Transverse colon (tissue), 4 donors: ENCODE measurements around the gene NPLOC4. TPM values are rescaled to one million over a fixed set of nuclear protein-coding genes. Genes with fewer than 3 reads are reported as not detected.

ENCODE experiments used
- DNase-seq: peaks from one replicate; pipeline ENCODE4 v3.0.0-alpha.2; 2019
- H3K27ac ChIP-seq, 4 donors: fragments of 200-600 bp; sonication (generic); 2 replicates each; pipeline ENCODE4 v1.5.1; 2016 to 2018; ENCODE audit warnings: inconsistent platforms in 4 of 4
- H3K27me3 ChIP-seq: fragments of 200-600 bp; sonication (generic); 2 replicates; pipeline ENCODE4 v1.5.1; 2017; ENCODE audit warnings: inconsistent platforms
- H3K36me3 ChIP-seq, 4 donors: fragments of 200-600 bp; sonication (generic); 2 replicates each; pipeline ENCODE4 v1.5.1; 2017 to 2019; ENCODE audit warnings: inconsistent platforms in 4 of 4
- H3K4me1 ChIP-seq, 4 donors: fragments of 200-600 bp; sonication (generic); 2 replicates each; pipeline ENCODE4 v1.5.1; 2017 to 2020; ENCODE audit warnings: inconsistent platforms in 4 of 4
- H3K4me3 ChIP-seq, 4 donors: fragments of 200-600 bp; sonication (generic); 1 replicate in 1 of 4; 2 replicates in 3 of 4; pipeline versions ENCODE4 v1.5.1 to v1.6.1; 2017 to 2019; ENCODE audit warnings: inconsistent platforms in 4 of 4
- H3K9me3 ChIP-seq, 2 donors: fragments of 200-600 bp; sonication (generic); 2 replicates each; pipeline ENCODE4 v1.5.1; 2017 to 2019; ENCODE audit warnings: inconsistent platforms in 2 of 2
- CTCF ChIP-seq, 5 experiments: fragments of 200-600 bp in 3 of 5; fragments of 450-650 bp in 2 of 5; sonication (generic) in 3 of 5; IDR thresholded peaks; 1 replicate in 2 of 5; 2 replicates in 3 of 5; pipeline ENCODE4 v1.5.1; 2016 to 2017; ENCODE audit warnings: antibody characterized with exemption in 5 of 5, inconsistent platforms in 3 of 5, mild to moderate bottlenecking in 2 of 5, moderate library complexity in 1 of 5
- EP300 ChIP-seq: sonication (generic); formaldehyde crosslinking; IDR thresholded peaks from one replicate; pipeline ENCODE4 v1.6.1; 2017; ENCODE audit warnings: antibody characterized with exemption, low read depth
- POLR2A ChIP-seq: fragments of 450-650 bp; IDR thresholded peaks from one replicate; pipeline ENCODE4 v1.6.1; 2016; ENCODE audit warnings: antibody characterized with exemption, mild to moderate bottlenecking, moderate library complexity
- POLR2AphosphoS5 ChIP-seq, 3 donors: sonication (generic); formaldehyde crosslinking; IDR thresholded peaks; one replicate each; pipeline ENCODE4 v1.6.1; 2016; ENCODE audit warnings: antibody characterized with exemption in 3 of 3
- WGBS, 2 donors: methylation state at CpG; one replicate each; pipeline ENCODE4 v1.1.5; 2018; ENCODE audit warnings: low coverage in 1 of 2; 5-methylcytosine and 5-hydroxymethylcytosine counted together
- in situ Hi-C, 4 donors: fragments of 200-750 bp; cut with MboI; loops; one replicate each; pipeline versions ENCODE4 v1.15.0 to v1.15.1; 2017; ENCODE audit warnings: low sequenced_read_pairs in 3 of 4, low pct_ligation_motif_present in 1 of 4, low pct_unique_long_range_greater_than_20kb in 1 of 4
- intact Hi-C: fragments of 100-400 bp; cut with DNase I; formaldehyde crosslinking; loops from one replicate; pipeline ENCODE4 v1.15.1; 2023; ENCODE audit warnings: low total_unique reads
- total RNA-seq, 4 donors: library from RNA; depleted of rRNA; stranded (reverse); fragments of >200 nt; gene quantifications; one replicate each; pipeline ENCODE4 v1.1.0, GENCODE V29; 2016

The NPLOC4 gene
- total RNA-seq, 4 donors from 2014 or later: 59.9 to 323 (median 84.6) TPM

- 73 to 100% methylated on average over 1 to 4 of the region's 4 CpGs for WGBS, 2 donors
- Histone ChIP-seq H3K4me3 (no peak overlapping the region), H3K27me3 (no peaks in the 10 kb centered on the region), H3K27ac (peak overlapping the region in 1 of 4 donors; percentile 6), H3K36me3 (peaks cover 0 to 43% (median 20%) of the 10 kb centered on the region in 4 donors), H3K9me3 (no peaks in the 10 kb centered on the region), H3K4me1 (peaks cover 13 to 16% (median 15%) of the 10 kb centered on the region in 4 donors)
- TF ChIP-seq CTCF (IDR thresholded peaks at IDR 0.05) (no peak), POLR2A (no peak), EP300 (no peak), POLR2AphosphoS5 (IDR thresholded peaks at IDR 0.05) (no peak)
- no peak for DNase-seq
- in situ Hi-C loops: no loop called here
- intact Hi-C loops: loop anchor here (5.0 kb wide), 1 partner anchor 471 kb away; the partner anchor contains the start of gene RAC3
These were observed 75.4 kb downstream of the NPLOC4 start for GRCh38 chr17:81561494-81561885.

DNA sequence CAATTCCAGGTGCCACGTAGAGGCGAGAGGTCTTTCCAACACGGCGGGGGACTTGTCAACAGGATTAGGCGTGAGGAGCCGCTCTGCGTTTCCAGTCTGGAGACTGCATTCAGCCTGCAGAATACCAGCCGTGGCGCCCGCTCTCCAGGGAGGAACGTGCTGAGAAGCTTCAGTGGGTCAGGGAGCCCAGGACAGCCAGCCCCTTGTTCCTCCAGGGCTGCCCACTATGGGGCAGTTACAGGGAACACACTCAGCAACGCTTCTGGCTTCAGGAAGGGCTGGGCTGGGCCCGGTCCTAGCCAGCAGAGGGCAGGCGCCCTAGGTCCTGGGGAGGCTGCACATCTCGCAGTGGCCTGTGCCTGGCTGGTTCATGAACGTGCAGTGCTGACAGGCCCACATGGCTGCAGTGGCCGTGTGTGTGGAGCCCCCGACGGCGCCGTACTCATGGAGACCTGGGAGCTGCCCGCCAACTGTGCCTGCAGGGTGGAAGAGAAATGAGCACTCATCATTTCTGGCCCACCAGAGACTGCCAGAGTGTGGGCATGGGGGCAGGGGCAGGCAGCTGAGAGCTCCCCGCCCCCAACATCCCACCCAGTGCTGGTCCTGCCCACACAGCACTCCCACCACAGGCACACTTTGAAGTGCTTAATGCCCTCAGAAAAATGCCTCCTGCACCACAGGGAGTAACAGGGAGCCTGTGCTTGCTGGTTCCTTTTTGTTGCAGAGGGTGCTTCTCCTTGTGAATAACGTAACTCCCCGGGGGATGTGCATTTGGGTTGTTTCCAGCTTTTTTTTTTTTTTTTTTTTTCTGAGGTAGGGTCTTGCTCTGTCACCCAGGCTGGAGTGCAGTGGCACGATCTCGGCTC, 77.7 kb downstream of the NPLOC4 start:
- in situ Hi-C loops: no loop called here
- intact Hi-C loops: no loop called here
- H3K27ac ChIP-seq: no peak overlapping the region
- peaks cover 0 to 9% (median 3%) of the 10 kb centered on the region in 4 donors for H3K4me1 ChIP-seq
- 82 to 85% methylated on average over 4 to 18 of the region's 27 CpGs for WGBS, 2 donors
- no peak for DNase-seq
- H3K4me3 ChIP-seq: no peak overlapping the region
- no peak for TF ChIP-seq POLR2AphosphoS5 (IDR thresholded peaks at IDR 0.05)
- no peak for TF ChIP-seq EP300
- no peak for TF ChIP-seq CTCF (IDR thresholded peaks at IDR 0.05)
- TF ChIP-seq POLR2A: no peak
- no peaks in the 10 kb centered on the region for H3K27me3 ChIP-seq
- H3K9me3 ChIP-seq: no peaks in the 10 kb centered on the region
- H3K36me3 ChIP-seq: peaks cover 0 to 27% (median 14%) of the 10 kb centered on the region in 4 donors

GRCh38 chr17:81558115-81558468, 78.8 kb downstream of the NPLOC4 start:
- H3K4me3 ChIP-seq: no peak overlapping the region
- intact Hi-C loops (no loop called here), in situ Hi-C loops (no loop called here)
- no peak for TF ChIP-seq POLR2AphosphoS5 (IDR thresholded peaks at IDR 0.05)
- TF ChIP-seq POLR2A: no peak
- TF ChIP-seq CTCF (IDR thresholded peaks at IDR 0.05): no peak
- no peak for TF ChIP-seq EP300
- DNase-seq: no peak
- no peak overlapping the region for H3K27ac ChIP-seq
- no peaks in the 10 kb centered on the region for H3K9me3 ChIP-seq
- peaks cover 0 to 26% (median 8%) of the 10 kb centered on the region in 4 donors for H3K36me3 ChIP-seq
- WGBS, 2 donors: 85% methylated on average over 5 of the region's 12 CpGs; no CpG with 5 or more reads in 1 of the 2 donors
- peaks cover 7 to 20% (median 14%) of the 10 kb centered on the region in 4 donors for H3K4me1 ChIP-seq
- no peaks in the 10 kb centered on the region for H3K27me3 ChIP-seq

DNA sequence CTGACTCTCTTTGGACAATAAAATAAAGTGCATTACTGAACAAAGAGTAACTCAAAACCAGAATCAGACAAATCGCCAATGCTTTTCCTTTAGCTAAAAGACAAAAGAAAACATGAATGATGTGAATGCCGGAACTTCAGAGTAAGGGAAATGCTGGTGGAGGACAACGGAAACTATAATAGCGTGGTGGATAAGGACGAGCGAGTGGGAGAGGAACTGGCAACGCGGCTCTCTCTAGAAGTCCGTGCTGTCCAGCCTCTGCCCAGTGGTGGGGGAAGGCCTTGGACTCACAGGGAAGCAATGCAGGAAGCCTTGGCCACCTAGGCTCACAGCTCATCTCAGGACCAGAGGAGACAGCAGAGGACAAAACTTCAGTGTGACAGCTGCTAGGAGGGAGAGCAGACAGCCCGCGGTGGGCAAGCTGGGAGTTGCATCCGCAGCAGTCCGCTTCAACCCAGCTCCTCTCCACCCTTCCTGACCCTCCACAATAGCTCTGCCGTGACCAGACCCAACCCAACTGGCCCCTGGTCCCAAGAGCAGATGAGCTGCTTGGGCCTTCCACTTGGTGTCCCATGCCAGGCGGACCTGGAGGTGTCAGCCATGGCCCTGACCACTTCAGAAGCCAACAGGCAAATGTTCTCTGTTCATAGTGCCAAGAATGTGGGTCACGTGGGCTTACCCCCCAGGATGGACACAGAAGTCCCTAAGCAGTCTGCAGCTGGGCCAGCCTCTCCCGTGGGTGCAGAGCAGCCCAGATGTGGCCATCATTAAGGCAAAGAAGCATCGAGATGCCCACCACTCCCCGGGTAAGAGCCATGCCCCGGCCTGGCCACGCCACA, 79.4 kb downstream of the NPLOC4 start:
- Histone ChIP-seq H3K27me3 (no peaks in the 10 kb centered on the region), H3K4me3 (no peak overlapping the region), H3K36me3 (peaks cover 0 to 21% (median 7%) of the 10 kb centered on the region in 4 donors), H3K4me1 (peaks cover 7 to 20% (median 18%) of the 10 kb centered on the region in 4 donors), H3K27ac (no peak overlapping the region), H3K9me3 (no peaks in the 10 kb centered on the region)
- no peak for DNase-seq
- intact Hi-C loops (no loop called here), in situ Hi-C loops (no loop called here)
- TF ChIP-seq EP300: no peak
- no peak for TF ChIP-seq CTCF (IDR thresholded peaks at IDR 0.05)
- no peak for TF ChIP-seq POLR2A
- WGBS, 2 donors: 69 to 72% methylated on average over 9 to 21 of the region's 21 CpGs
